Amniotic epithelial cell (primary cell): ENCODE measurements around the gene LRRC36.

ENCODE experiments used
- DNase-seq: peaks from one replicate; pipeline ENCODE4 v3.0.0-alpha.2; 2010; ENCODE audit warnings: low read depth

The LRRC36 gene

DNA sequence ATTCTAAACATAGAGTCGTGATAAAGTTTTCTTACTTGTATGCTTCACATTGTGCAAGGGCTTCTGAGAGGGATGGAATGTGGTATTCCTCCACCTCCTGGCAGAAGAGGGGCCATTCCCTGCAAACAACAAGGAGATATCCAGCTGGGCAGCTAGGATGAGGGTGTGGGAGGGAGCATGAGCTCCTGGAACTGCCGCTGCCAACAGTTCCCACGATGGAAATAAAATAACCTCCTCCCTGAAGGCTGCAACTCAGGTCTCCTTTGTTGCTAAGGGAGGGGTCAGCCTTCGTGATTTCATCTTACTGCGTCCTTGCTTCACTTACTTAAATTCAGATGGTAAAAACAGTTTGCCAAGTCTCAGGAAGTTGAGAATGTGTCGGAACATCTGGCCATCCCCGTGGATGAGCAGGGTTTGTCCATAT lies 31.7 kb upstream of the LRRC36 start:
- DNase-seq: peak; percentile 85

DNA sequence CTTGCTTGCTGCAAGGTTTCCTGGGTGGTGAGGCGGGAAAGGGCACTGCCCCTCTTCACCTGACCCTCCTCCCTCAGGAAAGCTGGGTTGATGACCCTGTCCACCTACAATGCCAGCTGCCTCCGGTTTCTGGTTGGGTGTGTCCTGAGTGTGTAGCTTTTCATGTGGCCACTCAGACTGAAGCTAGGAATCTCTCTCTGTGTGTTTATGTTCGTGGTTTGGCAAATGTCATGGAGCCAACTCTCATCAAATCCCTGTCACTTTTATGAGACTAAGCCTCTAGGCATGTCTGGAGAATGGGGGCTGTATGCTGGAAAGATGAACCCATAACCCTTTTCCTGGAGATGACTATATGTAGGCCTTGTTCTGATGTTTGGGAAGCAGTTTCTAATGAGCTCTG lies 30.2 kb upstream of the LRRC36 start:
- peak; percentile 38 for DNase-seq

DNA sequence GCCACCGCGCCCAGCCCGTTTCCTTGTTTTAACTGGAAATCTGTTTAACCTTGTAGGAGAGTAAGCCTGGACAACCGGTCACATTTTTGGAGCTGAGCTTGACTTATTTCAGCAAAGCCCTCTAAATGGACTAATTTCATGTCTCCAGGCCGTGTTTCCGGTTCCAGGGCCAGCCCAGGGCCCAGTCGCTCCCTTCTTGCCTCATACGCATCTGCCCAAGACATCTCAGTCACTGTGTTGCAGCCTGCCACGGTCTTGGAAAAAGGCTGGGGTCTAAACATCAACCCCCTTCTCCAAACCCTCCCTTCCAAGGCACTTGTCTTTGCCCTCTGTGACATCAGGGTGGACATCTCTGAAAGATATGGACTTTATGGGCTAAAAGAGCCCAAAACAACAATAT lies 28.3 kb upstream of the LRRC36 start:
- no peak for DNase-seq

DNA sequence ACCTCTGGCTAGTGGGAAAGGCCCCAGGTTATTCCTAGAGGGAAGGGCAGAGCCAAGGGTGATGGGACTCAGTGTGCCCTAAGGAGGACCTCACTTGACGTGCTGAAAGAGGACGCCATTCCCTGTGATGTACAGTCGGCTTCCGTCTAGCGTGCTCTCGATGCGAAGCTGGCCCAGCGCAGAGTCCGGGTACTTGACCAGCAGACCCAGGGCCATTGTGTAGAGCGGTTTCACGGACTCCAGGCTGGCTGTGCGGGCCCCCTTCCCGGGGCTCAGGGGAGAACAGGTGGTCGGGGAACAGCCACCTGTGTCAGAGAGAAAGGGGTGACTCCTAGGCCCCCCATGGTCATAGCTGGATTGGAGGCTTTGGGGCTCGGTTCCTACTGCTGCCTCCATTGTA lies 27.3 kb upstream of the LRRC36 start:
- no peak for DNase-seq

DNA sequence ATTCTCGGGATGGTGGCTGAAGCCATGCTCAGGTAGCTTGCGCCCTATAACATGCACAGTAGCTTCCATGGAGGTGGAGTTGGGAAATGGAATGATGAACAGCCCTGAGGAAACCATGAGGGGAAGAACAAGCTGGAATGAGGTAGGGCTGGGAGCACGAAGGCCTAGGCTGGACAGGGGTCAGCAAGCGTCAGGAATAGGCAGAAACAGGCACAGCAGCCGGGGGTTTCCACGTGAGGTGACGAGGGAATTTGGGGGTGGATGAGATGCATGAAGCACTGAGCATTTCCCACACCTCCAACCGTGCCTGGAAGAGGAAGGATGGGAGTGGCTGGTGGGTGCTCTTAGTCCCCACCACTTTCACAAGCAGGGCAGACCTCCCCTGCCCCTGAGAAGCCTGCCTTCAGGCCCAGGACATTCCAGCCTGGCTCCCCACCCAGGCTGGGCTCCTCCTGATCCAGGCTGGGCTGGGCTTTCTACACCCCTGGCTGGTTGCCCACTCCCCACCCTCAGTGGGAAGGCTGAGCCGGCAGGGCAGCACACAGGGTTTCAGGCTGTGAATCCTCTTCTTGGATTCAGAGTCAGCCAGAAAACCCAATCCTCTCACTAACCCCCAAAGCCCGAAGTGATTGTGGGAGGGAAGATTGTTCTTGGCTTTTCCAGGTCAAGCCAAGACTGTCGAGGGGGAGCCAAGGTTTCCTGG lies 25.4 kb upstream of the LRRC36 start:
- no peak for DNase-seq

DNA sequence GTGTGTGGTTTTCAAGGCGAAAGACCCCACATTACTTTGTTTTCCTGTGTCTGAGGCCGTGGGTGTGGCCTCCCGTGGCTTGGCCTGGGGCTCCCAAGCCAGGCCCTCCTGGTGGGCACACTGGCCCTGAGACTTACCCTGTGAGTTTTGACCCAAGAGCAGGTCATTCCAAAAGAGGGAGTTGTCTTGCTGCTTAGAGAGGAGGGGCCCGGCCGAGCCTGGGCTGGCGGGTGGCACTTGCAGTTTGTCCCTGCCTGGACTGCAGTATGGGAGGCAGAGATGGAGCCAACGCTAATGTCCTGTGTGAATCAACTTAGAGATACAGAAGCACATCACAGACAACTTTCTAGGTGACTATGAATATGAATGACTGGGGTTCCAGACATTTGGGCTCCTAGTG lies 24.5 kb upstream of the LRRC36 start:
- DNase-seq: no peak

DNA sequence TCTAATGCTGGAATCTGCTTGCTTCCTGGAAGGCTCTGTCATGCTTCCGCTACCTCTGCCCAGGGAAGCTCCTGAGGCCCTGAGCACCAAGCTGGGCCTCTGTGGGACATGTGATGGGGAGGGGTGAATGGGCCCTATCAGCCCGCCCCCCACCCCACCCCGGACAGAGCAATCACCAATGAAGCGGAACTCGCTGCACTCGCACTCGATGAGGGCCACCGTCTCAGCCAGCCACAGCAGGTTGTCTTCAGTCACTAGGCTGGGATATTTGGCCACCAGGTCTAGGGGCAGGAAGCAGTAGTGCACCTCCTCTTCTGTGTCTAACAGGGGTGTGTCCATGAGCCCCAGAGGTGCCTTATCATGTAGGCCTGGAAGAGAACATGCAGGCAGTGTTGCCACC lies 23.6 kb upstream of the LRRC36 start:
- DNase-seq: no peak

DNA sequence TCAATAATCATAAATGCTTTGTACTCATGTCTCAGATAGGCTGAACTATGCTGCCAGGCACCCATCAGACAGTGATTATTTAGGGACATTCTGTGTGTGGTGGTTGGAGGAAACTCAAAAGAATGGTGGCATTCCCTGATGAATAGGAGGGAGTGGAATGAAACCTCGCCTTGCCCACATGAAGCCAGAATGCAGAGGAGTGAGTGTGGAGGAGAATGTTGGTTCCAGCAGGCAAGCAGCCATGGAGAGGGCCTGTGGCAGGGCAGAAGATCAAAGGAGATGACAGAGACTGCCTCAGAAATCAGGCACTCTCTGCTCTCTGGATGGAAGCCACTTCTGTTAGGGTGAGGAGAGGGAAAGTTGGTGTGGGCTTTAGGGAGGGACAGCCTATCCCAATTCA lies 22.6 kb upstream of the LRRC36 start:
- DNase-seq: no peak

DNA sequence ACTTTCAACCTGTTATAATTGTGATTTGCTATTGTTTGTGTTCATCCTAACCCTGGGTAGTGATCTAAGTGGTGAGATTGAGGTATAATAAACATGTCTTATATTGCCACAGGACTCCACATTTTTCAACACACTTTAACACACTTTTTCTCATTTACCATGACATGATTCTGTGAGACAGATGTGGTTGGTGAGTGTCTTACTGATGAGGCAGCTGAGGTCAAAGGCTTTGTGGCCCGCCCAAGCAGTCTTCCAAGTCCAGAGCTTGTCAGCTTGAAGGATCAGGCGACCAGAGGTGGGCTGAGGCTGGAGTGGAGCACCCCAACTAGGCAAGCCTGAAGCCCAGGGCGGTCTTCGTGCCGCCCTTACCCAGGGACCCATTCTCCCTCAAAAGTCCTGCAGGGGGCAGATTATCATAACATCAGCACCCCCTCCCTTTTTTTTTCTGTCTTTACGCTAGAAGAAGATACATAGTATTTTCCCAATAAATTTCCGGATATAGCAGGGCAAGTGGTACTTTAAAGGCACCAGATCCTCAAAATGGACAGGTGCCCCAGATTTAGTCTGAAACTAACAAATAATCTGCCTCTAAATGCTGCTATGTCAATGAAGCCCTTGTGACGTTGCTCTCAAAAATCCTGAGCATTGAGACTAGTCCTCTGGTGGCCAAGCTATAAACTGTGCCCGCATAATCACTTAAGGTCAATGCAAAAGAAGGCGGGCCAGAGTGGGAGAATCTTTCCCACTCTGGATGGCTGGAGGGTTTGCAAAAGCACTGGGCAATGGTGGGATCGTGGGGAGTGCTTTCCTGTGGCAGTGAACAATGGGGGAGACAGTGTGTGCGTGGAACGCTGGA lies 21.2 kb upstream of the LRRC36 start:
- DNase-seq: no peak

DNA sequence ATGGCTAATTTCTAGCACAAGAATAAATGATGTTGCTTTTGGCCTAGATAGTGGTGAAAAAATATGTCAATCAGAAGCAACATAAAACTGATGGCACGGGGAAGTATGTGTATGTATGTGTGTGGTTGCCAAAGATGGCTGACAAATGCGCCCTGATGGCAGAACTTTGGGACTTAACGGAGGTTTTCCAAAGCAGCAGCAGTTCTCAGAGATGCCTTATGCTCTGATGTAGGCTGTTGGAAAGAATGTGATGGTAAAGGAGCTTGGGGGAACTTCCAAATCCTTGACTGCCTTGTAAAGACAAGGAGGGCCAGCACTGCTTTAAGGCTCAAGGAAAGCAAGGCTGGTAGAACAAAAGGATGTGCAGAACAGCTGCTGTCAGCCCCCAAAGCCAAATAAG lies 16.1 kb upstream of the LRRC36 start:
- no peak for DNase-seq

DNA sequence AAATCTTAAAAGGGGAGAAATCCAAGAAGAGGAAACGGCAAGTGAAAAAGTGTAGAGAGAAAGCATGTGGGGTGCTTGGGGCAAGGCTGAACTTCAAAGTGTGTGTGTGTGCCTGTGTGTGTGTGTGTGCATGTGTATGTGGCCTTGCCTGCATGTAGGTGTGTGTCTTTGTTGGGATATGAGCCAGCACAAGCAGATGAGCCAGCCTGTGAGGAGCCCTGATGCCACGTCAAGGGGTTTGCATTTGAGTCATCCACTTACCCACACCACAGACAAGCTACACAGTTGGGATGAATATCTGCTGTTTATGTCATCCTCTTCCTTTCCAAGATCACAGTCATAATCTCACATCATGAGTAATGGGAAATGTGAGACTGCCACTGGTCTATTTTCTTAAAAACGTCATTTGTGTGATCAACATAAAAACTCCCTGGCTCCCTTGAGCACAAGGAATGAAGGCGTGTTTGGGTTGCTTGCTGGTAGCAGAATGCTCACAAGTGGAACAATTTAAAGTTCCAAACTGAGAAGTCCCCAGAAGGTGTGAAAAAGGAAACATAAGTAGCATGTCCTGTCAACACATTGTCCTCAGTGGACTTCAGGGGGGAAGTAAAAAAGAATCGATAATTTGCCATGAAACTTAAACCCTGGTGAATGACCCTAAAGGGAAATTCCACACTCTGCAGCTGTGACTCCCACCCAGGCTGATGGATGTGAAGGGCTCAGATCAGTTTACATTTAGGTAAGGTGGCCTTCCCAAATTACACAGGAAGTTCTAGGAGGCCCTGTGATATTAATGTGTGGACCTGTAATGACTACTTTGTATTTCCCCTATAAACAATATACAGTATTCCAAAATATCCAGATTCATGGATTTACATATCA lies 14.8 kb upstream of the LRRC36 start:
- peak; percentile 100 for DNase-seq

DNA sequence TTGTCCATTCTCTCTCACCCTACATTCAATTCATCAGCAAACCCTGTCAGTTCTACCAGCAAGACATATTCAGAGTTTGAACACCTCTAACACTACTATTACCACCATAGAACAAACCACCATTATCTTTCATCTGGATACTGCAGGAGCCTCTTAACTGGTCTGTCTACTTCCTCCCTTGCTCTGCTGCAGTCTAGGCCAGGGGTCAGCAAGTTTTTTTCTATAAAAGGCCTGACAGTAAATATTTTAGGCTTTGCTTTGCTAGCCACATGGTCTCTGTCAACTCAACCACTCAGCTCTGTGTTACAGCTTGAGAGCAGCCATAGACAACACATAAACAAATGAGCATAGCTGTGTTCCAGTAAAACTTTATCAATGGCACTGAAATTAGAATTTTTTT lies 13.9 kb upstream of the LRRC36 start:
- peak; percentile 47 for DNase-seq

DNA sequence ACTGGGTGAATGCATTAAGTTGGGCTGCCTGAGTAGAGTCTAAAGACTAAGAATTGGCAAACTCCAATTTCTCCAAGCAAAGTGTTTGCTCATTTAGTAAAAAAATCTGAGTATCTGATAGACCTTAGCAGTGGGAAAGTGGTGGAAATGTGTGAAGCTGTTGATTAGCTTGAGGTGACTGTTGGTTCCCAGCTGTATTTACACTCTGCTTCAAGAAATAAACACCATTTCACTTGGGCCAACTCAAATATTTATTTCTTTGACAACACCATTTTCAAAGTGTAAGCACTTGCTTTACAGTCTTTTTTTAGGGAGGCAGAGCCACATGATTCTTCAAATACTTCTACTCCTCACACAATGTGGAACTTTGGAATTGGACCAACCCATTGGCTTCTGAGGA lies 8.8 kb upstream of the LRRC36 start:
- no peak for DNase-seq

DNA sequence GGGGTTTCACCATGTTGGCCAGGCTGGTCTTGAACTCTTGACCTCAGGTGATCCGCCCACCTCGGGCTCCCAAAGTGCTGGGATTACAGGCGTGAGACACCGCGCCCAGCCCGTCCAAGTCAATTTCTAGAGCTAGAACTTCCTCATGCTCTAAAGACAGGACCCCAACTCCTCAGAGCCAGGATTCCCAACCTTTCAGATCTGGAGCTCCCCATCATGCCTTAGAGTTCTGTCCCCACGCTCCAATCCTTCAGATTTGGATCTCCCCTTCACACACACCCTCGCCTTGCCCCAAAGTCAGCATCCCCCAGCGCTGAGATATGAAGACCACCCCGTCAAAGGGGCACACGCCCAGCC lies 522 bp upstream of the LRRC36 start:
- no peak for DNase-seq

DNA sequence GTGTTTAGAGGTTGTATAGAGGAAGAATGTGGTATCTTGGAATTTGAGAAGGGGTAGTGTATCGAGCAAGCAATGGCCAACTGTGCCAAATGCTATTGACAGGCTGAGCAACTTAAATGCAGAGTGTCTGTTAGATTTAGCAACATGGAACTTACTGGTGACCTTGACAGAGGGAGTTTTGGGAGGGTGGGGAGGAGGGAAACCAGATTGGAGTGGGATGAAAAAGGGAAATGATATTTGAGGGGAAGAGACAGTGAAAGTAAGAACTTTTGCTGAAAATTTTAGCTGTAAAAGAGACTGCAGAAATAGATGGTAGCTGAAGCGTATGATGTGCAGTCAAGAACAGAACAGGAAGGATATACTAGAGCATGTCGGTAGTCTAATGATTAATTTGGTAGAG lies 1.1 kb downstream of the LRRC36 start:
- no peak for DNase-seq

DNA sequence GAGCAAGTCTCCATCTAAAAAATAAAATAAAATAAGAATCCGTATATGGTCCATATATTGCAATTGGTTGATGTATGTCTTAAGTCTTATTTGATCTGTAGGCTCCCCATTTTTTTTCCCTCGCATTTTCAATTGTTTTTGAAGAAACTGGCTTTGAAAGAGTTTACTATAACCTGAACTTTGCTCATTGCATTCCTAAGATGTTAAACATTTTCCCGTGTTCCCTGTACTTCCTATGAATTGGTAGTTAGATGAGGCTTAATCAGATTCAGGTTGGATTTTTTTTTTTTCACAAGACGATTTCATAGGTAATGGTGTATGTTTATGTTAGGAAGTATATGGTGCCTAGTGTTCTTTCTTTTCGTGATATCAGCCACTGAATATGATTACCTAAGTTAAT lies 3.3 kb downstream of the LRRC36 start:
- no peak for DNase-seq

DNA sequence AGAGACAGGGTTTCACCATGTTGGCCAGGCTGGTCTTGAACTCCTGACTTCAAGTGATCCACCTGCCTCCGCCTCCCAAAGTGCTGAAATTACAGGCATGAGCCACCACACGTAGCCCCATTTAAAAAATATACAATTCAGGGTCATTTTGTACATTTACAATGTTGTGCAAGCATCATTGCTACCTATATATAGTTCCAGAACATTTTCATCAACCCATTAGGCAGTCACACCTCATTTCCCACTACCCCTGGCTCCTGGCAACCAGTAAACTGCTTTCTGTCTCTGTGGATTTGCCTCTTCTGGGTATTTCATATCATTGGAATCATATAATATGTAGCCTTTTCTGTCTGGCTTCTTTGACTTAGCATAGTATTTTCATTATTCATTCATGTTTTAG lies 6.7 kb downstream of the LRRC36 start:
- DNase-seq: no peak

DNA sequence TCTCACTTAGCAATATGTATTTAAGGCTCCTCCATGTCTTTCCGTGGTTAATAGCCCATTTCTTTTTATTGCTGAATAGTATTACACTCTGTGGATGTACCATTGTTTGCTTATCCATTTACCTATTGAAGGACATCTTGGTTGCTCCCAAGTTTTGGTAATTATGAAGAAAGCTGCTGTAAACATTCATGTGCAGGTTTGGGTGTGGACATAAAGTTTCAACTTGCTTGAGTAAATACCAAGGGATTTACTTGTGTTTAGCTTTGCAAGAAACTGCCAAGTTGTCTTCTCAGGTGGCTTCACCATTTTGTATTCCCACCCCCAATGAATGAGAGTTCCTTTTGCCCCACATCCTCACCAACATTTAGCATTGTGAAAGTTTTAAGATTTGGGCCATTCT lies 9.5 kb downstream of the LRRC36 start:
- no peak for DNase-seq

DNA sequence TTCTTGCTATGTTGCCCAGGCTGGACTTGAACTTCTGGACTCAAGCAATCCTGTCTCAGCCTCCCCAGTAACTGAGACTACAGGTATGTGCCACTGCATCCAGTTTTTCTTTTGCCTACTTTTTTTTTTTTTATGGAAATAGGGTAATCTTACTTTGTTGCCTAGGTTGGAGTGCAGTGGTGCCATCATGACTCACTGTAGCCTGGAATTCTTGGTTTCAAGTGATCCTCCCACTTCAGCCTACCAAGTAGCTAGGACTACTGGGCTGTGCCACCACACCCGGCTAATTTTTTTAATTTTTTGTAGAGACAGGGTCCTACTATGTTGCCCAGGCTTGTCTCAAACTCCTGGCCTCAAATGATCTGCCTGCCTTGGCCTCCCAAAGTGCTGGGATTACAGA lies 10.0 kb downstream of the LRRC36 start:
- DNase-seq: peak; percentile 45

DNA sequence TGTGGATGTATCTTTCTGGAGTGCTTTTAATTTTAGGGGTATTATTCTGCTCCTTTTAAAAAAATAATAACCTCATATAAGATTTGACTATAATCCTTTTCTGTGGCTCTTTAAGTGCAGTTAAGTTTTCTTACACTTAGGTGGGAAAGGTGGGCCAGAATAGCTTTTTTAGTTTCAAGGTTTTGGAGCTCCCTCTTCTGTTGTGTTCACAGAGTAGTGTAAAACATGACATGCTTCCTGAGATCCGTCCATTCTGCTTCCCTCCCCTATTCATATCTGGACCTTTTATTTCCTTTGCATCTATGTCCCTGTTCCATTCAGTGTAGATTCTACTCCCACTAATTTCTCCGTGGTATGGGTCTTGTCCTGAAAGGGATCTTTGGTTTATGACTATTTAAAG lies 12.8 kb downstream of the LRRC36 start:
- peak; percentile 47 for DNase-seq

DNA sequence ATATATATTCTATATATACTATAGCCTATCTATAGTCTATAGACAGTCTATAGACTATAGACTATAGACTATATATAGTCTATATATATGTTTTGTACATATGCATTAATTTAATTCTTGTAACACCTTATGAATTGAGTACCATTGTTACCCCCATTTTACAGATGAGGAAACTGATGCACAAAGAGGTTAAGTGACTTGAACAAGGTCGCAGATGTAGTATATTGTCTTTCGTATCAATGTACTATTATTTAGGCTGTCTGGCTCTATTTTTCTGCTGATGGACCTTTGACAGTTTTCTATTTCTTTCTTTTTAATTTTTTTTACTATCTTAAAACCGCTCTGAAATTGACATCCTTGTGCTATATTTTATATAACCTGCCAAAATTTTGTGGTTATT lies 14.6 kb downstream of the LRRC36 start:
- no peak for DNase-seq

DNA sequence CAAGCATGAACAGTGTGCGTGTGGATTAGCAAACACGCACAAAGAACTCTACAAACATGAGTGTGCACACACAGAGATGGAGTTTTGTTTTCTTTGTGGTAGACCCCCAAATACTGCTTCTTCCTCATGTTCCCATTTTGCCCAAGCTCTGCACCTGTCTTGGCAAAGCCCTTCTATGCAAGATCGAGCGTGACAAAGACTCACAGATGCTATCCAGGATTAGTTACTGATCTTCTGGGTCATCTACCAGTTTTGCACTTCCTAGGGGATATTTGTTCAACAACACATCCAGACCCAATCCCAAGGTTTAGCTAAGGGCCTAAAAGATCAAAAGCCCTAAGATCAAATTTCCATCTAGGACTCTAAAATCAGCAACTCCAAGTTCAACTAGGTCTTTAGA lies 16.0 kb downstream of the LRRC36 start:
- no peak for DNase-seq

DNA sequence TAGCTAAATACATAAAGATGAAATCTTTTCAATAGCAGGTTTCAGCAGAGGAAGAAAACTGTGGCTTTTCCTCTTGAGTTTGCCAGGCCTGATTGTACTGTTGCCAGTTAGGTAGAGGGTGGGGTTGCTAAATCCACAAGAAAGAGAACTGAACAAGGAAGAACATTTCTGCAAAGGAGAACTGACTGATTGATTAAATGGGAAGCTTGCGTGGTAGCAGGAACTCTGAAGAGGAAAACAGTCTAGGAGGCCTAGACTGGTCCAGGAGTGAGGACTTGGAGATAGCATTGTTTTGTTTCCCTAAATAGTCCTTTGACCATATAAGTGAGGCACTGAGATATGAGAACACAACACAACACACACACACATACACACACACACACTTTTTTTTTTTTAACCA lies 18.8 kb downstream of the LRRC36 start:
- no peak for DNase-seq
